ENCODE results near the gene MSH6.
"Not testable (repeated sequence)": the region's sequence is repeated elsewhere in the genome, so short reads cannot be mapped to it uniquely, and the experiment has no call there.

MSH6 gene

DNA sequence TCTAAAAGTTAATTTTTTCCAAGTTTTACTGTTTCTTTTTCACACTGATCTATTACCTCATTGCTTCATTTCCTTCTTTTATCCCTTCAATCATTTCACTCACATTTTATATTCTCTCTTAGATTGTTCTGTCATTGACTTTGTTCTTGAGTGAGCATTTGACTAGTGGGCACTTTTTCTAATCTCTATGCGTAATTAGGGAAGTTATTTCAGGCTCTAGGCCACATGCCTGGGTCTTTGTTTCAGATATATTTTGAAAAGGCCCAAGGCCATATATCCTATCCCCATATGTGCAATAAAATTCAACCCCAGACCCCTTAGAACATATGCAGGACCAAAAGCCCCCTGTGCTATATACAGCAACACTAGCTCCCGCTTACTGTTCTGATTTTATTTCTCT lies 61.2 kb downstream of the MSH6 start:
- DNase-seq (ENCODE audit: low read depth) = no peak

GRCh38 chr2:47849368-47849767 lies 66.4 kb downstream of the MSH6 start:
- no peak for DNase-seq (ENCODE audit: low read depth)

GRCh38 chr2:47850198-47850597 lies 67.3 kb downstream of the MSH6 start:
- DNase-seq (ENCODE audit: low read depth) = no peak

GRCh38 chr2:47853067-47853777 lies 70.3 kb downstream of the MSH6 start:
- not testable (repeated sequence) for DNase-seq (ENCODE audit: low read depth)

Data from GM04504 (cell line).